Neural cell (in vitro differentiated cells): ENCODE results near the gene MAJIN. TPM values are rescaled to one million over a fixed set of nuclear protein-coding genes. Genes with fewer than 3 reads are reported as not detected.

Source experiments
- H2AFZ ChIP-seq: fragments of 200-600, 300-800 bp; sonication (generic), shearing (Covaris generic); 2 replicates; pipeline ENCODE4 v1.6.0; 2014; ENCODE audit warnings: low read depth, mild to moderate bottlenecking, antibody characterized with exemption, low read length, moderate library complexity
- H3F3A ChIP-seq: fragments of 200-600 bp; shearing (Covaris generic); 2 replicates; pipeline ENCODE4 v1.6.1; 2016; ENCODE audit warnings: mild to moderate bottlenecking, moderate library complexity, mixed read lengths, antibody characterized with exemption, low read length; ENCODE audit not compliant: insufficient read depth, poor library complexity, severe bottlenecking
- H3K27ac ChIP-seq: fragments of 200-600, 300-800 bp; sonication (generic), shearing (Covaris generic); 2 replicates; pipeline ENCODE4 v1.5.1; 2014; ENCODE audit warnings: mild to moderate bottlenecking, low read length, moderate library complexity
- H3K27me3 ChIP-seq: fragments of 300-800, 200-600 bp; sonication (generic), shearing (Covaris generic); 2 replicates; pipeline ENCODE4 v1.6.0; 2014; ENCODE audit warnings: mild to moderate bottlenecking, low read depth, low read length, moderate library complexity; ENCODE audit not compliant: insufficient read depth
- H3K36me3 ChIP-seq: fragments of 300-800, 200-600 bp; sonication (generic), shearing (Covaris generic); 2 replicates; pipeline ENCODE4 v1.5.1; 2014; ENCODE audit warnings: mild to moderate bottlenecking, antibody characterized with exemption, low read length, moderate library complexity; ENCODE audit not compliant: insufficient read depth
- H3K4me2 ChIP-seq: fragments of 300-800, 200-600 bp; sonication (generic), shearing (Covaris generic); 2 replicates; pipeline ENCODE4 v1.6.0; 2014; ENCODE audit warnings: mild to moderate bottlenecking, low read length
- H3K4me3 ChIP-seq: fragments of 300-800, 200-600 bp; sonication (generic), shearing (Covaris generic); 2 replicates; pipeline ENCODE4 v1.5.1; 2014; ENCODE audit warnings: mild to moderate bottlenecking, low read length, moderate library complexity
- H3K79me2 ChIP-seq: fragments of 200-600 bp; shearing (Covaris generic); replicated peaks from 2 replicates; pipeline ENCODE4 v1.6.0; 2014; ENCODE audit warnings: mild to moderate bottlenecking, low read length, moderate library complexity; ENCODE audit not compliant: insufficient read depth
- H3K9ac ChIP-seq: fragments of 300-800, 200-600 bp; sonication (generic), shearing (Covaris generic); 2 replicates; pipeline ENCODE4 v1.6.1; 2016; ENCODE audit warnings: mild to moderate bottlenecking, low read length, mixed read lengths
- H3K9me2 ChIP-seq: fragments of 200-600 bp; shearing (Covaris generic); 2 replicates; pipeline ENCODE4 v1.6.1; 2016; ENCODE audit warnings: mild to moderate bottlenecking, low read length, mixed read lengths; ENCODE audit not compliant: insufficient read depth
- H3K9me3 ChIP-seq: fragments of 200-600, 300-800 bp; sonication (generic), shearing (Covaris generic); 2 replicates; pipeline ENCODE4 v1.6.1; 2016; ENCODE audit warnings: mild to moderate bottlenecking, mixed run types, low read length, moderate library complexity, mixed read lengths
- H4K20me1 ChIP-seq: fragments of 200-600 bp; shearing (Covaris generic); 2 replicates; pipeline ENCODE4 v1.6.1; 2016; ENCODE audit warnings: mild to moderate bottlenecking, mixed run types; ENCODE audit not compliant: insufficient read depth
- CTCF ChIP-seq: fragments of 450-650 bp; IDR thresholded peaks from 2 replicates; pipeline ENCODE4 v1.5.1; 2014; ENCODE audit warnings: antibody characterized with exemption, mild to moderate bottlenecking, moderate library complexity; ENCODE audit not compliant: poor library complexity, severe bottlenecking
- EP300 ChIP-seq: fragments of 450-650 bp; conservative IDR thresholded peaks from 2 replicates; pipeline ENCODE4 v1.6.1; 2014; ENCODE audit warnings: antibody characterized with exemption, mild to moderate bottlenecking, moderate library complexity; ENCODE audit not compliant: poor library complexity, severe bottlenecking
- EZH2 ChIP-seq: fragments of 200-600, 300-800 bp; shearing (Covaris generic), sonication (generic); IDR thresholded peaks from 2 replicates; pipeline ENCODE4 v1.6.1; 2014; ENCODE audit warnings: antibody characterized with exemption, low read length, borderline replicate concordance, mild to moderate bottlenecking; ENCODE audit not compliant: insufficient read depth, poor library complexity, severe bottlenecking
- MXI1 ChIP-seq: fragments of 450-650 bp; conservative IDR thresholded peaks from 2 replicates; pipeline ENCODE4 v1.6.1; 2014; ENCODE audit warnings: antibody characterized with exemption, mild to moderate bottlenecking; ENCODE audit not compliant: poor library complexity, severe bottlenecking
- POLR2AphosphoS5 ChIP-seq: IDR thresholded peaks from 2 replicates; pipeline ENCODE4 v1.6.1; 2012
- RAD21 ChIP-seq: fragments of 450-650 bp; conservative IDR thresholded peaks from 2 replicates; pipeline ENCODE4 v1.6.1; 2014; ENCODE audit warnings: antibody characterized with exemption, mild to moderate bottlenecking, moderate library complexity
- REST ChIP-seq: IDR thresholded peaks from 2 replicates; pipeline ENCODE4 v1.6.1; 2012; ENCODE audit warnings: borderline replicate concordance
- SMC3 ChIP-seq: fragments of 450-650 bp; conservative IDR thresholded peaks from 2 replicates; pipeline ENCODE4 v1.6.1; 2014; ENCODE audit warnings: antibody characterized with exemption, mild to moderate bottlenecking, moderate library complexity; ENCODE audit not compliant: poor library complexity
- TAF1 ChIP-seq: IDR thresholded peaks from 2 replicates; pipeline ENCODE4 v1.6.1; 2012; ENCODE audit warnings: low read depth
- polyA plus RNA-seq: library from polyadenylated mRNA; depleted of rRNA; stranded (reverse); fragments of >200 nt; gene quantifications from 2 replicates; pipeline ENCODE4 v1.2.3, GENCODE V29; 2014

The MAJIN gene
- polyA plus RNA-seq, 1 donor from 2014 or later, result not detected

GRCh38 chr11:64960719-64961118, 11.2 kb downstream of the MAJIN start:
- H3K27me3 ChIP-seq, result no peaks in the 10 kb centered on the region
- H3K9ac ChIP-seq, result no peak overlapping the region
- no peaks in the 10 kb centered on the region for H3K9me3 ChIP-seq
- H3F3A ChIP-seq, result no peaks in the 10 kb centered on the region
- no peaks in the 10 kb centered on the region for H4K20me1 ChIP-seq
- H3K36me3 ChIP-seq, result no peaks in the 10 kb centered on the region
- TF ChIP-seq REST (no peak), EZH2 (no peak), SMC3 (no peak), TAF1 (no peak), CTCF (no peak), RAD21 (no peak), EP300 (no peak), MXI1 (no peak), POLR2AphosphoS5 (no peak)
- H3K9me2 ChIP-seq, result no peaks in the 10 kb centered on the region
- H3K4me3 ChIP-seq, result no peak overlapping the region
- H3K4me2 ChIP-seq, result no peak overlapping the region
- H3K79me2 ChIP-seq, result no peaks in the 10 kb centered on the region
- H2AFZ ChIP-seq, result no peak overlapping the region
- no peak overlapping the region for H3K27ac ChIP-seq

GRCh38 chr11:64959498-64959897, 12.4 kb downstream of the MAJIN start:
- Histone ChIP-seq H3K27me3 (no peaks in the 10 kb centered on the region), H3K9me2 (no peaks in the 10 kb centered on the region), H3K79me2 (no peaks in the 10 kb centered on the region), H4K20me1 (no peaks in the 10 kb centered on the region), H3K27ac (no peak overlapping the region), H2AFZ (no peak overlapping the region), H3K36me3 (no peaks in the 10 kb centered on the region), H3F3A (no peaks in the 10 kb centered on the region), H3K9me3 (no peaks in the 10 kb centered on the region), H3K9ac (no peak overlapping the region), H3K4me2 (no peak overlapping the region), H3K4me3 (no peak overlapping the region)
- no peak for TF ChIP-seq CTCF
- TF ChIP-seq EZH2, result no peak
- TF ChIP-seq TAF1, result no peak
- no peak for TF ChIP-seq RAD21
- TF ChIP-seq MXI1, result no peak
- no peak for TF ChIP-seq REST
- no peak for TF ChIP-seq EP300
- TF ChIP-seq SMC3, result no peak
- no peak for TF ChIP-seq POLR2AphosphoS5
